ENCODE measurements around the gene HTT.

Gene HTT

DNA sequence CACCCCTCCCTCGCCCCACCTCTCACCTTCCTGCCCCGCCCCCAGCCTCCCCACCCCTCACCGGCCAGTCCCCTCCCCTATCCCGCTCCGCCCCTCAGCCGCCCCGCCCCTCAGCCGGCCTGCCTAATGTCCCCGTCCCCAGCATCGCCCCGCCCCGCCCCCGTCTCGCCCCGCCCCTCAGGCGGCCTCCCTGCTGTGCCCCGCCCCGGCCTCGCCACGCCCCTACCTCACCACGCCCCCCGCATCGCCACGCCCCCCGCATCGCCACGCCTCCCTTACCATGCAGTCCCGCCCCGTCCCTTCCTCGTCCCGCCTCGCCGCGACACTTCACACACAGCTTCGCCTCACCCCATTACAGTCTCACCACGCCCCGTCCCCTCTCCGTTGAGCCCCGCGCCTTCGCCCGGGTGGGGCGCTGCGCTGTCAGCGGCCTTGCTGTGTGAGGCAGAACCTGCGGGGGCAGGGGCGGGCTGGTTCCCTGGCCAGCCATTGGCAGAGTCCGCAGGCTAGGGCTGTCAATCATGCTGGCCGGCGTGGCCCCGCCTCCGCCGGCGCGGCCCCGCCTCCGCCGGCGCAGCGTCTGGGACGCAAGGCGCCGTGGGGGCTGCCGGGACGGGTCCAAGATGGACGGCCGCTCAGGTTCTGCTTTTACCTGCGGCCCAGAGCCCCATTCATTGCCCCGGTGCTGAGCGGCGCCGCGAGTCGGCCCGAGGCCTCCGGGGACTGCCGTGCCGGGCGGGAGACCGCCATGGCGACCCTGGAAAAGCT, at the start of gene HTT, which contains the start of gene HTT-AS:
Gene HTT (plus strand): TSS at position 604 of the 768 bp plus-strand sequence. CDS start 145 bp downstream, at position 749.
Gene HTT-AS (minus strand): TSS at position 461 of the 768 bp plus-strand sequence.
- peak; percentile 92 for DNase-seq

DNA sequence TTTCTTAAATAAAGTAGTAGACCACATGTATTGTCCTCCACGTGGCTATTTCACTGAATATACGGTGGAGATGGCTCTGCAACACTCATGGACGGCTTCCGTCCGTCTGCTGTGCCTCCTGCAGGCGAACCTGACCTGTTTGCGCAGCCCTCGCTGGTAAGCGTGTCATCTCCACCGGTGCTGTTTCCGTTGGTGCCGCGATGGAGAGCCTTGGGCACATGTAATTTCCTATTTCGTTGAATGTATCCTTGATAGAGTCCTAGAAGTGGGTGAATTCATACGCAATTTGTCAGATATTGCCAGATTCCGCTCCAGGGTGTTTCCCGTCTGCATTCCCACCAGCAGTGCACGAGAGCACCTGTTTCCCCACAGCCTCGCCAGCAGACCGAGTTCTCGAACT, 48.6 kb upstream of the HTT start:
- DNase-seq: no peak

DNA sequence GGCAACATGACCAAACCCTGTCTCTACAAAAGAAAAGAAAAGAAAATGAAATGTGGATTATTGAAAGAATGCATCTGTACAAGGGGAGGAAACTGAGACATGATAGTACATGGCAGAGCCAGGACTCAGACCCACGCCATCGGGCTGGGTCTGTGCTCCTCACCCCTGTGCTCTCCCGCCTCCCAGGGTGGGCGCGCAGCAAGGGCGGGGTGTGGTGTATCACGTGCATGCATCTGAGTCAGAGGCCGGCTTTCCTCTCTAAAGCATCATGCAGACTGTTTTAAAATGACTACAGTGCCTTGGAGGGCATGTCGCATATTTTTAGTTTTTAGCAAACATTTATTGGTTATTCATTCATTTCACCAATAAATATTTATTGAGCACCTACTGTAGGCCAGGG, 47.9 kb upstream of the HTT start:
- DNase-seq: no peak

DNA sequence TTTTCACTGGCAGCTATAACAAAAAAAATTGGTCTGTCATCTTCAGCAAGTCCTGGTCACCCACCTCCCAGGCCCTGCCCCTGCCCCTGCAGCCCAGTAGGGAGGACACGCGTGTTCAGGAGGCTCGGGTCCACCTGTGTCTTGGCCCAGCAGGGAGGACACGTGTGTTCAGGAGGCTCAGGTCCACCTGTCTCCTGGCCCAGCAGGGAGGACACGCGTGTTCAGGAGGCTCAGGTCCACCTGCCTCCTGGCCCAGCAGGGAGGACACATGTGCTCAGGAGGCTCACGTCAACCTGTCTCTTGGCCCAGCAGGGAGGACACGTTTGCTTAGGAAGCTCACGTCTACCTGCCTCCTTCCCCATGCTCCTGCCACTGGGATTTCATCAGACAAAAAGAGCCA, 45.0 kb upstream of the HTT start:
- no peak for DNase-seq

DNA sequence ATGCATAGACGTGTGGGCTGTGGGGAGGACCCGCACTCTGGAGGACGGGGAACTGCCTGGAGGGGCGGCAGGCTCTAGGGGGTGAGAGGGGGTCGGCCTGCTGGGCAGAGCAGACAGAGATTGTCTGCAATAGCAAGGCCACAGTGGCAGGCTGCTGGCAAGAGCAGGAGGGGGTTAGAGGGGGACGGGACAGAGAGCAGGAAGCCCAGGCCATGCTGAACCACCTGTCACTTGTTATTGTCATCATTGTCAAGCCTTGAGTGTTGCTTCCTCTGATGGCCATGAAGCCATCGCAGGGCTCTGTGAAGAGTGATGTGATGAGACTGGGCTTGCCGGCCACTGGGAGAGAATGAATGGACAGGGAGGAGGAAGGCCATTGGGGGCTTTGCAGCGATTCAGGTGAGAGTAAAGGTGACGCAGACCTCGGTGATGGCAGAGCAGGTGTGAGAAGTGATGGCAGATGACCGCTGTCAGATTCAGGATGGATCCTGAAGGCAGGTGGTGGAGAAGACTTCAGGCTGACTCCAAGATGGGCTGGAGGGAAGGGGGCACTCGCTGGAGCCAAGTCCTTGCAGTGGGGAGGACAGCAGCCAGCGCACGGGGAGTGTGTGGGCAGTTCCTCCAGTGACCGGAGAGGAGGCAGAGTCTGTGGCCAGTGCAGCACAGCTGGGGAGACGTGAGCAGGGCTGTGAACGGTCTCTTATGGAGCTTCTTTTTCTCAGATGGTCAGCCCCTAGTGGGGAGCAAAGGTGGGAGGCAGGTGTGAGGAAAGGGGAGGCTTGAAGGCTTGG, 43.7 kb upstream of the HTT start:
- no peak for DNase-seq

DNA sequence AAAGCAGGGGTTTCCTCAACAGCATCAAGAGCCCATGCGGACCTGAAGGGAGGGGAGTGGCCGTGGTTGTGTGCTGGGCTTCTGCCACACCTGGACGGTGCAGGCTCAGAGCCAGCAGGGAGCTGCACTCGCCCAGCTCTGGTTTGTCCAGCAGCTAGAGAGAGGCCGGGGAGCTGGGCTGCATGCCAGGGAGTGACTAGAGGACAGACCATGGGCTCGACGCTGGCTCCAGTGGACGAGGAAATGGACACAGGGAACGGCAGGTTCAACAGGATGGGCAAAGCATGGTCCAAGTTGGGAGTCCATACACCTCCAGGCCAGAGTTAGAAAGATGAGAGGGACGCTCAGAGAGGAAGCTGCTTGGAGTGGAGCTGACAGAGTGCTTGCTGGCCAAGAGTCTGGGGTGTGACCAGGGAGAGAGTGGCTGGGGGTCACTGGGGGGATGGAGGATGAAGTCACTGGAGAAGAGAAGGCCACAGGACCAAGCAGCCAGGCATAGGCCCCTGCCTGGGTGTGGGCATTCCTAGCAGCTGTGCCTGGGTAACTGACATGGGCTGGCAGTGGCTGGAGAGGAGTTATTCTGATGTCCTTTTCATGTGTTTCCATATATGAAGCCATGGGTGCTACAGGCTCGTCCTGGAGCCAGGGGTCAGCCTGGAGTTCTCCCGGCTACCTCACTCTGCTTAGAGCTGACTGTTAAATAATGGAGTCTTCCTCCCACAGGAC, 43.0 kb upstream of the HTT start:
- no peak for DNase-seq

DNA sequence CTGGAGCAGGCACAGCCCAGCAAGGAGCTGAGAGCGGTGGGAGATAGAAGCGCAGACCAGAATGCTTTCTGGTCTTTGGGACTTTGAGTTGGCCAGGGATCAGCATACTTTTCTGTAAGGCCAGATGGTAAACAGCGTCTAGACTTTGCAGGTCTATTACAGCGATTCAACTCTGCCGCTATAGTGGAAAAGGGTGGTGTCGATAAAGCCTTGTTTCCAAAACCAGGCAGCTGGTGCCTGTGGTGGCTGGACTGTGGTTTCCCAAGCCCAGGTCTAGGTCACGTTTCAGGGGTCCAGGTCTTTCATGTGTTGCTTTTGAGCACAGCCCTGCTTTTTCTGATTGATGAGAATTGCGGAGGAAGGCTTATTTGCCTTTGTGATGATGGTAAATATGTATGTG, 40.2 kb upstream of the HTT start:
- DNase-seq: no peak

DNA sequence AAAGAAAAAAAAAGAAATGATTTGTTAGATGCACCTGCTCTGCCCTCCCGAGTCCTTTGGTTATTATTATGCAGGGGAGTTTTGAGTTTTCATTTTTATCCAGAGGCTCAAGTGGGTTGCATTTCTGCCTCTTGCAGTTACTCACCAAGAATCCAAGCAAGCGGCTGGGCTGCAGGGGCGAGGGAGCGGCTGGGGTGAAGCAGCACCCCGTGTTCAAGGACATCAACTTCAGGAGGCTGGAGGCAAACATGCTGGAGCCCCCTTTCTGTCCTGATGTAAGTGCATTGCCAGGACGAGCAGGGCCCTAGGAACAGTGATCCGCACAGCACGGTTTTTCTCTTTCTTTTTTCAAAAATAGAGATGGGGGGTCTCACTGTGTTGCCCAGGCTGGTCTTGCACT, 39.2 kb upstream of the HTT start:
- DNase-seq: no peak

DNA sequence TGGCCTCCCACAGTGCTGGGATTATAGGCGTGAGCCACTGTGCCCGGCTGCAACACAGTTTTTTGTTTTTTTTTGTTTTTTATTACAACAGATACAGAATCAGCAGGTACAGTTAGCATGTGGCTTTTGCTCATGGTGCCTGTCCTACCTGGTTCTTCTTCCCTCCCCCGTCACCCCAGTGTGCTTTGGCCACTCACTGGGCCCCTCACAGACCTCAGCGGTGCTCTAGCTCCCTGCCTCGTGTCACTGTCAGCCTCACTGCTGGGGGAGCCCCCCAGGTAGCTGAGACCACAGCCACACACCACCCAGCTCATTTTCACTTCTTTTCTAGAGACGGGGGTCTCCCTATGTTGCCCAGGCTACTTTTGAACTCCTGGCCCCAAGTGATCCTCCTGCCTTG, 38.8 kb upstream of the HTT start:
- no peak for DNase-seq

DNA sequence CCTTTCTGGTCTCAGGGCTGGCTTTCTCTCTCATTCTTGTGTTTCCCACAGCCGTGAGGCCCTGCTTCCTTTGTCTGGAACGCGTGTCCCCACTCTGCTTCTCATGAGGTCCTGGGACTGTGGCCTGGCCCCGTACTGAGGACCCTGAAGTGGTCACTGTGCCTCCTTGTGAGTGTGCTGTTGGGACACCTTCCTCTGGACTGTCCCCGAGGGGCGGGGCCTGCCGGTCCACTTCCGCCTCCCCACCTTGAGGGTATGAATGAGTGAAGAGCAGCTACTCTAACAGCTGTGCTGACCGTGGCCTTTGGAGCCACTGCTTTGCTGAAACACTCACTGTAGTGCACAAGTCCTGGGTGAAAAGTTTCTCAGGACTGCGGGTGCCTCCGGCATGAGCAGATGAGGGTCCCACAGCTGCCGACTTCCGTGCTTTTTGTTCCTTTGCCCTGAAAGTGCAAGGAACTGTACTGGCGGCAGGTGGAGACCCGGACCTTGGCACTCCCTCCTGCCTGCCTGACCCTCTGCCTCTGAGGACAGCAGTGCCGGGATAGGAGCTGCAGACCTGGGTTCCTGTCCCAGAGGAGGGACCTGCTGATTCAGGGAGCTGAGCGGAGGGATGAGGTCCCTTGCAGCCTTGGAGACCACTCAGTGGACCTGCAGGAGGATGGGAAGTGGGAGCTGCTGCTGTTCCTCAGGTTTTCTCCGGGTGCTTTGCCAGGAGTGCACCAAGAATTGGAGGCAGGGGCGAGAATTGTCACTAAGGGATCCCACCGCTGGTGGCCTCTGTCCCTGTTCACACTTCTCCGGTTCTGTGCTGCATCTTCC, 38.1 kb upstream of the HTT start:
- no peak for DNase-seq

DNA sequence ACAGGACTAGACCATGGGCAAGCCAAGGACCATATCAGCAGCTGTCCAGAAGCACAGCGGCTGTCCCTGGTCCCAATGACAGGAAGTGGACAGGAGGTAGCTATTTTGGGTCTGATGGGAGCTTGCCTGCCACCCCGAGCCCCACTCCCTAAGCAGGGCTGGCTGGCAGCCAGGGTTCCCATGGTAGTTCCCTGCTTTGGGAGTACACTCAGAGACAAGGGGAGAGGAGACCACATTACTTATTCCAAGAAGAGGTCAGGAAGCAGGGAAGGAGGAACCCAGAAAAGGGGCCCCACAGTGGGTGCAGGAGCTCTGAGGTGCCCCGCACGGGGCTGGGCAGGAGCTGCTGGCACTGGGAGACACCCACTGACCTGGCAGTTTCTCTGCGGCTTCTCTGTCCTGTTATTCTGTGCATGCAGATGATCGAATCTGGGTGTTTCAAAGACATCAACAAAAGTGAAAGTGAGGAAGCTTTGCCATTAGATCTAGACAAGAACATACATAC, 36.5 kb upstream of the HTT start:
- peak; percentile 10 for DNase-seq

DNA sequence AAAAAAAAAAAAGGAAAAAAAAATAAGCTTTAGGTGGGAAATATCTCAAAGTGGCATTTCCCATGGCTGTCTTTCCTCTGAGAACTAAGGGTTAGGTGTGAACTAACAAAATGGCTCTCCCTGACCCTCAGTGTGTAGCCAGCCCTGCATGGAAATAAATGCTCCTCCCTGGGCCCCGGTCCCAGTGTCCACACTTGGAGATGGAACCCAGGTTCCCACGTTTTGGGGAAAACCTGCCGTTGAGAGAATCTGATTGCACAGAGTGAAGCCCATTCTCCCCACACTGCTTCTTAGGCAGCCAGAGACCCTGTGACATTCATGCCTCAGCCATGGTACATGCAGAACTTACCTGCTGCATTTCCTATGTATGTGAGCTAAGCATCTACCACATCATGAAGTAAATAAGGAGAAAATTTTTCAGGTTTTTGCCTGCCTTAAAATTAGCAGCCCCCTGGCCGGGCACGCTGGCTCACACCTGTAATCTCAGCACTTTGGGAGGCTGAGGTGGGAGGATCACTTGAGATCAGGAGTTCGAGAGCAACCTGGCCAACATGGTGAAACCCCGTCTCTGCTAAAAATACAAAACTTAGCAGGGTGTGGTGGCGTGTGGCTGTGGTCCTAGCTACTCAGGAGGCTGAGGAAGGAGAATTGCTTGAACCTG, 34.6 kb upstream of the HTT start:
- DNase-seq: no peak

DNA sequence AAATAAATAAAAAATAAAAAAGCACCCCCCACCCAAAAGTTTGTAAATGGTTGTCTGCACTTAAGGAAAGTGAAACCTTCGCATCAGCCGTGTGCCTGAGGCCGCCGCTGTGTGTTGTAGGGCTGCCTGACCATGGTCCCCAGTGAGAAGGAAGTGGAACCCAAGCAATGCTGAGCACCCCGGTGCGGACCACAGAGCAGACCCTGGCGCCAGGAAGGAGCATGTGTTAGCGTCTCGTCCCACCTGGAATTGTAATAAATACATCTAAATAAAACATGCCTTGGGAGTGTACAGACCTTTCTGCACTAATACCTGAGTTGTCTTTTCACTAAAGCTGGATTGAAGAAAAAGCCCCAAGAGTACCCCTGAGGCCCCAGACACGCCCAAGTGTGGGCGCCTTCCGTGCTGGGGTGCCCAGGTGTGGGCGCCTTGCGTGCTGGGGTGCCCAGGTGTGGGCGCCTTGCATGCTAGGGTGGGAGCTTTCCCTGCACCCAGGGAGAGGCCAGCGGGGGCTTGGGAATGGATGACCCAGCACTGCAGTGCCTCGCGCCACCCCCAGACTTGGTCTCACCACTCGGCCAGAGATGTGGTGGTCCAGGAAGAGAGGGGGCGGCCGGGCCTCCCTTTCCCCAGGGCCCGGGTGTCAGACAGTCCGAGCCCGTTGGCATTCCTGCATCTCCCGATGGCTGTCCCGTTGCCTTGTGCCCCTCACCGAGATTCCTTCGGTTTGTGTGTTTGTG, 33.9 kb upstream of the HTT start:
- DNase-seq: no peak

DNA sequence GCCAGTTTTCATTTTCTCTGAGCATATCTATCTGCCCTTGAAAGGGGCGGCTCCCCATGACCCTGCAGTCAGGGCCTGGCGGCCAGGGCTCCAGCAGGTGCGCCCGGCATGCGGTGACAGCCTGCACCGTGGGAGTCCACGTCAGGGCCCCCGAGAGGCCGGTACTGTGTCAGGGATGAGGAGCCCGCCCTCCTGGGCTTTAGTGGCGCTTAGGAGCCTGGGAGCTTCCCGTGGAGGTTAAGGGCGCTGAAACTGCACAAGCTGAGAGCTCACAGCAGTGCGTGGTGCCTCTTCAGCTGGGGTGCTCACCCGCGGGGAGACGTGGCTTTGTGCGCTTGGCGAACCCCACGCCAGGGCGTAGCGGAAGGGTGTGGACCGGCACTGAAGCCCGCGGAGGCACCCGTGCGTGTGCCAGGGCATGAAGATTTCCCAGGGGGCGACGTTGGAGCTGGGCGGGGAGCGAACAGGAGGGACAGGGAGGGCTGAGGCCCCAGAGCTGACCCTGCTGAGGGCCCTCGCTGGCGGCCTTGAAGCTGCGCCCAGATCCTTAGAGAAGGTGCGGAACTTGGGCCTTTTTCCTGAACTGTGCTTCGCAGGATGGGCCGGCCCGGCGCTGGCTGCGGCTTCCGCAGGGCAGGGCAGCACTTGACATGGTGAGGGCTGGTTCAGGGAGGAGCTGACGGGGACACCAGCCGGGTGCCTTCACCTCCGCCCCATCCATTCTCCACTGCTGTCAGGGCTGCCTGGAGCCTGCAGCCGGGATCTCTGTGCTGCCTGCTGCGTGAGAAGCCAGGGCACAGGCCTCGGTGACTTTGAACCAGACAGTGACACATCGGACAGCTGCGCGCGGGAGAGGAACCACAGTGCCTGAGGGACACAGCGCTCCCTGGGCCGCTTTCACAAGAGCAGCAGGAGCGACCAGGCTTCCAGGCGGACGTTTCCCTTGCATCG, 33.0 kb upstream of the HTT start:
- DNase-seq: peak; percentile 58

DNA sequence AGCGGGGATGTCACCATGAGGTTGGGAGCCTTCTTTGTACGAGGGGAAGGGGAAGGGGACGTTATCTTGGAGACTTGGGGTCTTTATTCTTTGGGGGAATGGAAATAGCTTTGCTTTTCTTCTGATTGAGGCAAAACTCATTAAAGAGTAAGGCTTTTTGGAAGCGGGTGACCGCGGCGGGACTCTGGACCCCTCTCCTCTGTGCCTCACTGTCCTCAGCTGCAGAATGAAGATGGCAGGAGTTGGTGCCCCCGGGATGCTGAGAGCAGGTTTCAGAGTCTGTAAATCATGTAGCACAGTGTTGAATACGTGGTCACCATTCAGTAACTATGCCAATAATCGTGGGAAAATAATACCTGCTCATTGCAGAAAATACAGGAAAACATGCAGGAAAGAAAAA, 32.3 kb upstream of the HTT start:
- DNase-seq: no peak

DNA sequence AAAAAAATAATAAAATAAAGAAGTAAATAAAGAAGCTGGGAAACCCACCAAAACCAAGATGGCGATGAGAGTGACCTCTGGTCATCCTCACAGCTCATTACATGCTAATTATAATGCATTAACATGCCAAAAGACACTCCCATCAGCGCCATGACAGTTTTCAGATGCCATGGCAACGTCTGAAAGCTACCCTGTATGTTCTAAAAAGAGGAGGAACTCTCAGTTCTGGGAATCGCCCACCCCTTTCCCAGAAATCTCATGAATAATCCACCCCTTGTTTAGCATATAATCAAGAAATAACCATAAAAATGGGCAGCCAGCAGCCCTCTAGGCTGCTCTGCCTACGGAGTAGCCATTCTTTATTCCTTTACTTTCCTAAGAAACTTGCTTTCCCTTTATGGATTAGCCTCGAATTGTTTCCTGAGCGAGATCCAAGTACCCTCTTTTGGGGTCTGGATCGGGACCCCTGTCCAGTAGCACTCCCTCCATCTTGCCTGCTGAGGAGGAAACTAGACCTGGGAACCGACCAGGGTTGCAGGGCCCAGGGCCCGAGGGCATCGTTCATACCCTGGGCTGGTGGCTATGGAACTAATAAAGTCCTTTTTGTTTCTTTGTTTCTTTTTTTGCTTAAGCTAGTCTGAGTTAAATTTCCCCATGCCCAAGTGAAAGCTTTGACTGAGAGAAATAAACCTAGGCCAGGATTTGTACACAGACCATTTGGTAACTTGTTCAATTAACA, 31.0 kb upstream of the HTT start:
- no peak for DNase-seq

DNA sequence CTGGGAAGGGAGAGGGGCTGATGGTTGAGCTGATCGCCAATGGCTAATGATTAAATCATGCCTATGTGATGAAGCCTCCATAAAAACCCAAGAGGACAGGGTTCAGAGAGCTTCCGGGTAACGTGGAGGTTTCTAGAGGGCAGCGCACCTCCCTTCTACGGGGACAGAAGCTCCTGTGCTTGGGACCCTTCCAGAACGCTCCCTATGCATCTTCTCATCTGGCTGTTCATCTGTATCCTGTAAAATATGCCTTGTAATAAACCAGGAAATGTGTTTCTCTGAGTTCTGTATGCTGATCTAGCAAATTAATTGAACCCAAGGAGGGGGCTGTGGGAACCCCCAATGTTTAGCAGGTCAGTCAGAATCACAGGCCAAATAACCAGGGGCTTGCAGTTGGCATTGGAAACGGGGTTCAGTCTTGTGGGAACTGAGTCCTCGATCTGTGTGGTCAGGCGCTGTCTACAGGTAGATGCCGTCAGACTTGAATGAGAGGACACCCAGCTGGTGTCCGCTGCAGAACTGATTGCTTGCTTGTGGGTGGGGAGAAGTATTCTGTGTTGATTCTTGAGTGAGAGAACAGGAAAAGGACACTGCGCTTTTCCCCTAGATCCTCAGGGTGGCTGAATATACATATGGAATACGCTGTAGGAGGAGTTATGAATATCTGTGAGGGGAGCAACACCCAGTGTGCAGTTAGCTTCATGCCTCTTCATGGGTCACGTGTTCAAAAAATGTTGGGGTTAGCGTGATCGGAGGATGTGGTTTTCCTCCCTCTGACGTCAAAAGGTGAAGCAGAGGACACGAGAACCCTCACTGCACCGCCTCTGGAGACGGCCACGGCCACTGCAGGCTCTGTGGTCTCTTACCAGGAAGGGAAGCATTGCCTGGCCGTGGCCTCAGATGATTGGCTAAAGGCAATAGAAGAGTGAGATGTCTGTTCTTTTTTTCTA, 29.3 kb upstream of the HTT start:
- peak; percentile 67 for DNase-seq

DNA sequence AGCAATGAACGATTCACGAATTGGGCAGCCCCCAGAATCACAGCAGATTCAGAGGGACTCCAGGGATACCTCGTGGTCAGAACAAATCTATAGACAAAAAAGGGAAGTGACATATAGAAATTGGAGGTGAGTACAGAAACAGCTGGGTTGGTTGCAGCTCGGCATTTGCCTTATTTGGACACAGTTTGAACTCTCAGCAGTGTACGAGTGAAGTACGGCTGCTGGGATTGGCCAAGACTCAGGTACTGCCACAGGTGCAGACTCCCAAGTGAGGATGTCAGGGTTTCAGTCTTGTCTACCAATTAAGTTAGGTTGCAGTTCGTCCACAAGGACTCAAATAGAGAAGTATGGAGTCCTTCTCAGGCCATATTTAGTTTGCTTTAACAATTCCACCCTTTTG, 28.3 kb upstream of the HTT start:
- no peak for DNase-seq

Measured in fibroblast of skin of right biceps (primary cell).